ENCODE results near the gene WSCD1.

The WSCD1 gene

DNA sequence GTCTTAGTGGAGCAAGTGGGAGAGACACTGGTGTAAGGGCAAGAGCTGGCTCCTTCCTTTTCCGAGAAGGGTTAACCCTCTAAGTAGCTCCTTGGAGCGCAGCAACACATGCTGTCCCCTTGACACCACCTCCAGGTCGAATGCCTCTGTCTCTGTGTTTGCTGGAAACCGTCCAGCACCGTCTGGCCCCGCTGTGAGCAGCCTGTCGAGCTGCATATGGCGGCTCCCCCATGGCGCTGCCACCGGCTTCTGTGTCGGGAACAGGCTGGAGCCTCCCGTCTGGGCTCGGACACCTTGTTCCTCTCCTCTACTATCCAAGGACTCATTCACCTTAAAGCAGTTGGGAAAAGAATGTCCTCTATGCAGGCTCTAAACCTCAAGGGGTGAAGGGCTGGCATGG lies 28.9 kb upstream of the WSCD1 start:
- H3K4me2 ChIP-seq: no peak overlapping the region
- no peak overlapping the region for H3K9ac ChIP-seq
- no peak overlapping the region for H3K4me3 ChIP-seq
- no peak for TF ChIP-seq Cebpa-rat (IDR thresholded peaks at IDR 0.05)
- H3K27ac ChIP-seq: no peak overlapping the region
- no peaks in the 10 kb centered on the region for H3K27me3 ChIP-seq
- no peaks in the 10 kb centered on the region for H4K20me1 ChIP-seq
- peaks cover 7% of the 10 kb centered on the region for H3K4me1 ChIP-seq
- H3K36me3 ChIP-seq: no peaks in the 10 kb centered on the region
- H3K9me3 ChIP-seq: no peaks in the 10 kb centered on the region

DNA sequence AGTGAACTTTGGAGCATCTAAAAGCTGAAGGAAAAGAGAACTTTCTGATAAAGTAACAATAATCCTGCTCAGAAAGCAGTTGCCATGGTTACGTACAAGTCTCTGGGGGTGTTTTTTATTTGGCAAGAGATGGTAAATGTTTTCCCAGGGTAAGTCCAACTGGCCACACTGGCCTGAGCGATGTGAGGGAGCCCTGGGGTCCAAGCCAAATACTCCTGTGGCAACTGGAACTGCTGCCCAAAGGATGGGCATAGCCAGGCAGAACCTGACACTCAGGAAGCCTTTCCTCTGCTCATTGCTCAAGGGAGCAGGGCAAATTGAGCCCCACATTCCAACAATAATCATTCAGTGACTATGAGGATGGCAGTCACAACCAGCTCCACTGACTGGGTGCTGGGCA lies 26.8 kb upstream of the WSCD1 start:
- Histone ChIP-seq H3K4me1 (peaks cover 29% of the 10 kb centered on the region), H3K27me3 (no peaks in the 10 kb centered on the region), H3K4me2 (no peak overlapping the region), H3K4me3 (no peak overlapping the region), H3K27ac (no peak overlapping the region), H3K9me3 (no peaks in the 10 kb centered on the region), H3K9ac (no peak overlapping the region), H4K20me1 (no peaks in the 10 kb centered on the region), H3K36me3 (no peaks in the 10 kb centered on the region)
- no peak for TF ChIP-seq Cebpa-rat (IDR thresholded peaks at IDR 0.05)

DNA sequence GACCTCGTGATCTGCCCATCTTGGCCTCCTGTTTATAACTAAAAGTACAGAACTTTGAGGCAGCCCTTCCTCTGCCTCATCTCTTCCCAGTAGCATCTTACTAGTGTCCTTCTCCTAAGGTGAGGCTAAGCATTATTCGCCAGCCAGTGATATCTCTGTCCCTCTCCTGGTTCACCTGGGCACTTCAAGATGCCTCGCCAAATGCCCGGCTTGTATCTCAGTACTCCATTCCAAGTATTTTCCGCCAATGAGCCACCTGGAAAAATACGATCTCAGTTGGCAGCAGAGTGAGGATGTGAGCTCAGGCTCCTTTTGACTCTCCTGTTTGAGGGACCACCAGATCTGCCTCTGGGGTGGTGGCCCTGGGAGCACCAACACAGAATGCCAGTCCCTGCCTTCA lies 25.9 kb upstream of the WSCD1 start:
- Histone ChIP-seq H3K27ac (no peak overlapping the region), H3K9ac (no peak overlapping the region), H4K20me1 (no peaks in the 10 kb centered on the region), H3K4me1 (peaks cover 37% of the 10 kb centered on the region), H3K27me3 (no peaks in the 10 kb centered on the region), H3K36me3 (no peaks in the 10 kb centered on the region), H3K9me3 (no peaks in the 10 kb centered on the region), H3K4me3 (no peak overlapping the region), H3K4me2 (no peak overlapping the region)
- no peak for TF ChIP-seq Cebpa-rat (IDR thresholded peaks at IDR 0.05)

DNA sequence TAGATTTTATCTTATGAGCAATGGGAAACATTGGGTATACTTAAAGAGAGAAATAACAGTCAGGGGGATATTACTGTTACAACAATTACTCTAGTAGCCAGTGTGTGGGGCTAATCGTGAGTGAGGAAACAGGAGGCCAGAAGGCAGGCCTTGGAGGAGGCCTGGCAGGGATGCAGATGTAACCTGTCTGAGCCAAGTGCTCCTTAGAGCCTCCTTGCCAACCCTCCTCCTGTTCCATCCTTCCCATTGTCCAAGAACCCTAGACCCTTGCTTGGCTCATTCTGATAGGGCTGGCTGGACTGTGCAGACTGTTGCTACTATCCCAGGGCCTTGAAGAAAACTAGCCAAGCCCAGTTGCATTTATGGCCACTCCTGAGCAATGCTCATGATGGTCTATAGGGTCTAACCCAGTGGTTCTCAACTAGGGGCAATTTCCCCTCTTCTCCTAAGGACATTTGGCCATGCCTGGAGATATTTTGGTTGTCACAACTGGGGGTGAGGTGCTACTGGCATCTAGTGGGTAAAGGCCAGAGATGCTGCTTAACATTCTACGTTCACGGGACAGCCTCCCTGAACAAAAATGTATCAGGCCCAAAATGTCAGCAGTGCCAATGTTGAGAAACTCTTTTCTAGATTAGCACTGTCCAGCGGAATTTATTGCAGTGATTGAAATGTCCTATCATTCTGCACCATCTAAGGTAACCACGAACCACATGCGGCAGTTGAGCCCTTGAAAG lies 24.4 kb upstream of the WSCD1 start:
- Histone ChIP-seq H4K20me1 (no peaks in the 10 kb centered on the region), H3K4me2 (peak overlapping the region; percentile 39)
- no peak for TF ChIP-seq Cebpa-rat (IDR thresholded peaks at IDR 0.05)

DNA sequence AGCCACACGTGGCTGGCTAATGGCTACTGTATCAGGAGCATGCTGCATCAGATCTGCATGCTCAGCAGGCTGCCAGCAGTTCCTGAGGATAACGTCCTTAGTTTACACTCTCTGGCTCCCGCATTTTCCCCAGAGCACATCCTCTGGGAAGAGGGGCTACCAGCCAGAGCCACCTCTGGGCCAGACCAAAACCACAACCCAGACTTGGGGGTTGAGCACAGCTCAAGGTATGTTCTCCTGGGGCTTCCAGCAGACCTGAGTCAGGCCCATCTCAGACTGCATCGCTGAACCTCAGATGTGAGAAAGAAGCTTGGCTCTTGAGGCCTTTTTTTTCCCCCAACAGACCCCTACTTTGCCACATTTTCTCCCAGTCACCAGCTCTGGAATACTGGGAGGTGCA lies 23.7 kb upstream of the WSCD1 start:
- Histone ChIP-seq H3K36me3 (no peaks in the 10 kb centered on the region), H3K4me1 (peaks cover 44% of the 10 kb centered on the region), H3K4me3 (no peak overlapping the region), H3K9me3 (no peaks in the 10 kb centered on the region), H3K9ac (no peak overlapping the region), H3K27ac (peak overlapping the region; percentile 8; the same call in 1 of the 2 replicates), H4K20me1 (no peaks in the 10 kb centered on the region), H3K27me3 (no peaks in the 10 kb centered on the region), H3K4me2 (peak overlapping the region; percentile 39)
- no peak for TF ChIP-seq Cebpa-rat (IDR thresholded peaks at IDR 0.05)

More for the DNA sequence above, 24.4 kb upstream of the WSCD1 start:
- peaks cover 44% of the 10 kb centered on the region for H3K4me1 ChIP-seq
- H3K36me3 ChIP-seq: no peaks in the 10 kb centered on the region
- H3K4me3 ChIP-seq: no peak overlapping the region
- no peak overlapping the region for H3K9ac ChIP-seq
- no peak overlapping the region for H3K27ac ChIP-seq
- H3K9me3 ChIP-seq: no peaks in the 10 kb centered on the region
- no peaks in the 10 kb centered on the region for H3K27me3 ChIP-seq

DNA sequence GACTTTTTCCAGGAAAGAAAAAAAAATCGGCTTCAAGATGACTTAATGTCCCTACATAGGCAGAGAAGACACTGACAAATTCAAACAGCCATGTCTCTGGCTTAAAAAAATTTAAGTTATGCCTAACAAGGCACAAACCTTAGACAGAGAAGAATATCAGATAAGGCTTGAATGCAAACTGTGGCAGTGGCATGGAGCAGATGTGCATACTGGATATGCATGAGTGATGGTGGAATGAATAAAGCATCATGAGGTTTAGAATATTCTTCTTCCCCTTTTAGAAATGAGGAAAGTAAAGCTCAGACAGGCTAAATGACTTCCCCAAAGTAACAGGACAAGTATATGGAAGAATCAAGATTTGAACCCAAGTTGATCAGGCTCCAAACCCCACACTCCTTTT lies 23.2 kb upstream of the WSCD1 start:
- no peaks in the 10 kb centered on the region for H3K27me3 ChIP-seq
- peaks cover 44% of the 10 kb centered on the region for H3K4me1 ChIP-seq
- H3K9ac ChIP-seq: no peak overlapping the region
- H3K9me3 ChIP-seq: no peaks in the 10 kb centered on the region
- H3K36me3 ChIP-seq: no peaks in the 10 kb centered on the region
- no peaks in the 10 kb centered on the region for H4K20me1 ChIP-seq
- H3K4me2 ChIP-seq: peak overlapping the region; percentile 39
- no peak for TF ChIP-seq Cebpa-rat (IDR thresholded peaks at IDR 0.05)
- H3K27ac ChIP-seq: peak overlapping the region; percentile 8; the same call in 1 of the 2 replicates
- H3K4me3 ChIP-seq: no peak overlapping the region

DNA sequence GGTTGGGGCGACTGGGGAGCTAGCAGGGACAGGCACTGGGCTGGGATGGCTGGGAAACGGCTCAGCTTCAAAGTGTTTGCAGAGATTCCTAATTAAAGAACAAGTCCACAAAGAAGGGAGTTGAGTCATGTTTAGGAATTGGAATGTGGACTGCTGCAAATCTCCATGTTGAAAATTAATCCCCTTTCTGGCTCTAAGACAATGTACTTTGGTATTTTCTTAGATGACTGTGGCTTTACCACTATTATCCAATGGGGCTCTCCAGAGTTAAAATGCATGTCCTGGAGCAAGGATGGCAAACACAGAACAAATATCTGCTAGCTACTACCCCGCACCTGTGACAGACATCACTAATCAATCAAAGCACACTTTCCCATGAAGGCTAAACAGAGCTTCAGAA lies 22.2 kb upstream of the WSCD1 start:
- H3K27ac ChIP-seq: no peak overlapping the region
- no peak overlapping the region for H3K4me3 ChIP-seq
- no peak overlapping the region for H3K4me2 ChIP-seq
- peaks cover 44% of the 10 kb centered on the region for H3K4me1 ChIP-seq
- TF ChIP-seq Cebpa-rat (IDR thresholded peaks at IDR 0.05): no peak
- H3K36me3 ChIP-seq: no peaks in the 10 kb centered on the region
- H3K27me3 ChIP-seq: no peaks in the 10 kb centered on the region
- H3K9me3 ChIP-seq: no peaks in the 10 kb centered on the region
- no peak overlapping the region for H3K9ac ChIP-seq
- no peaks in the 10 kb centered on the region for H4K20me1 ChIP-seq

DNA sequence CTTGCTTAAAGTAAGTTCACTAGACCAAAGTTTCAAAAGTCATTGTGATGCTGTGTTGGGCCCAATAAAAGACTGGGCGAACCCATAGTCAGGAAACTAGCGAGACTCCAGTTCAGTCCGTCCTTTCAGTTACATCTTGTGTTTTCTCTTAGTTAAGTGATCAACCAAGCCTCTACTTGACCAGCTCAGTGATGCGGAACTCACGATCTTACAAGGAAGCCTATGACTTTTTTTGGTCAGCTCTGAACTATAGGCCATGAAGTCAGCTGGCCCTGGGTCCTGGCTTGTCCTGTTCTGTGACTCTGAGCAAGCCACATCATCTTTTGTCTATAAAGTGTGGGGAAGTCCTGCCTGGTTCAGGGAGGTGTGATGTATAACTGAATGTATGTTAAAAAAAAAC lies 21.7 kb upstream of the WSCD1 start:
- no peaks in the 10 kb centered on the region for H4K20me1 ChIP-seq
- H3K27ac ChIP-seq: 0 out of 2 replicates have a peak overlapping the region, but pooled peaks have one; percentile 3
- peaks cover 44% of the 10 kb centered on the region for H3K4me1 ChIP-seq

DNA sequence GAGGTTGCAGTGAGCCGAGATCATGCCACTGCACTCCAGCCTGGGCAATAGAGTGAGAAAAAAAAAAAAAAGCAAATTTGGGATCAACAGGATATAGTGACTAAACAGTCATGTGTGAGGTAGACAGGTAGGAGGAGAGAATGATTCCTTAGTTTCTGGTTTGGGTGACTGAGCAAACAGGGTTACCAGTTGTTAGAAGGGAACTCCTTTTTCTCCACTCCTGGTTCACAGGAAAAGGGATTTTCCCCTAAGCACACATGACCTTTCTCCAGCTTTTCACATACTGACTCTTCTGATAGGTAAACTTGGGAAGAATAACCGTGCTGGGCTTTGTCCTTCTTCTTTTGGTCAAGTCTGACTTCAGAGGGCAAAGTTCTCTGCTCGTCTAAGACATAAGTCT lies 17.3 kb upstream of the WSCD1 start:
- Histone ChIP-seq H3K27ac (no peak overlapping the region), H3K9ac (no peak overlapping the region), H3K27me3 (no peaks in the 10 kb centered on the region), H4K20me1 (no peaks in the 10 kb centered on the region), H3K36me3 (no peaks in the 10 kb centered on the region), H3K9me3 (no peaks in the 10 kb centered on the region), H3K4me2 (no peak overlapping the region), H3K4me3 (no peak overlapping the region), H3K4me1 (peaks cover 20% of the 10 kb centered on the region)
- TF ChIP-seq Cebpa-rat (IDR thresholded peaks at IDR 0.05): no peak

More for the DNA sequence above, 21.7 kb upstream of the WSCD1 start:
- Histone ChIP-seq H3K4me3 (no peak overlapping the region), H3K9ac (no peak overlapping the region), H3K36me3 (no peaks in the 10 kb centered on the region), H3K27me3 (no peaks in the 10 kb centered on the region), H3K4me2 (peak overlapping the region; percentile 65), H3K9me3 (no peaks in the 10 kb centered on the region)
- TF ChIP-seq Cebpa-rat (IDR thresholded peaks at IDR 0.05): no peak

DNA sequence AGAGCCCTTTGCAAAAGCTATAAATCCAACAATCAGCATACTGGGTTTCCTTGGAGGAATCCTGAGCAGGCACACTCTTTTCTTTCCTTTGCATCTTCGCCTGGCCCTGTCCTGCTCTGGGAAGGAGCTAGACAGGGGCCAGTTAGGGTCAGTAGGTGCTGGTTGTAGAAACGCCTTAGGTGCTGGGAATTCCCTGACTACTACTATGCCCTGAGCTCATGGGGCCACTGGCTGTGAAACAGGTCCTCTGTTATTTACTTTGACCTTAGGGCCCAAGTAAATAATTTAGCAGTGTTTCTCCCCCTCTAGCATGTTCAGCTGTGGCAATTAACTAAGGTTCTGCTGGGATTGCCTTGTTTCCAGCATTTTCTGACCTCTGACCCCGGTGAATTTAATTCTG lies 15.8 kb upstream of the WSCD1 start:
- no peak overlapping the region for H3K27ac ChIP-seq
- H3K27me3 ChIP-seq: no peaks in the 10 kb centered on the region
- H3K36me3 ChIP-seq: no peaks in the 10 kb centered on the region
- H4K20me1 ChIP-seq: no peaks in the 10 kb centered on the region
- H3K4me2 ChIP-seq: no peak overlapping the region
- H3K9me3 ChIP-seq: no peaks in the 10 kb centered on the region
- peaks cover 5% of the 10 kb centered on the region for H3K4me1 ChIP-seq
- no peak overlapping the region for H3K4me3 ChIP-seq
- TF ChIP-seq Cebpa-rat (IDR thresholded peaks at IDR 0.05): no peak
- no peak overlapping the region for H3K9ac ChIP-seq

Measured in BLaER1 (cell line).